Endothelial cell of umbilical vein (primary cell): ENCODE results near the gene C21orf58.

ENCODE experiments used
- FOS ChIP-seq: IDR thresholded peaks from 2 replicates; pipeline ENCODE4 v1.6.1; 2011; ENCODE audit warnings: mild to moderate bottlenecking, low read length, moderate library complexity, borderline replicate concordance; ENCODE audit not compliant: insufficient read depth
- JUN ChIP-seq: IDR thresholded peaks from 2 replicates; pipeline ENCODE4 v1.6.1; 2011; ENCODE audit warnings: borderline replicate concordance, low read depth; ENCODE audit not compliant: insufficient read length, insufficient read depth
- MYC ChIP-seq: IDR thresholded peaks from one replicate; pipeline ENCODE4 v1.6.1; 2011; ENCODE audit warnings: mild to moderate bottlenecking, low read depth, low read length
- POLR2A ChIP-seq: IDR thresholded peaks from 2 replicates; pipeline ENCODE4 v1.6.1; 2012; ENCODE audit warnings: low read depth, mild to moderate bottlenecking, control low read depth, low read length
- POLR2AphosphoS5 ChIP-seq: IDR thresholded peaks from 2 replicates; pipeline ENCODE4 v1.6.1; 2012; ENCODE audit warnings: low read depth, mild to moderate bottlenecking, control low read depth, low read length, moderate library complexity; ENCODE audit not compliant: insufficient read depth
- TF ChIP-seq, protein P1 (sequence below), 2 donors: IDR thresholded peaks; 1 replicate in 1 of 2; 2 replicates in 1 of 2; pipeline ENCODE4 v1.5.1; 2011; ENCODE audit warnings: low read length in 2 of 2, mild to moderate bottlenecking in 2 of 2, moderate library complexity in 2 of 2, control low read depth in 1 of 2, inconsistent platforms in 1 of 2, low read depth in 1 of 2; ENCODE audit not compliant: insufficient read depth in 1 of 2; ENCODE audit errors: extremely low read depth in 1 of 2

DNA sequence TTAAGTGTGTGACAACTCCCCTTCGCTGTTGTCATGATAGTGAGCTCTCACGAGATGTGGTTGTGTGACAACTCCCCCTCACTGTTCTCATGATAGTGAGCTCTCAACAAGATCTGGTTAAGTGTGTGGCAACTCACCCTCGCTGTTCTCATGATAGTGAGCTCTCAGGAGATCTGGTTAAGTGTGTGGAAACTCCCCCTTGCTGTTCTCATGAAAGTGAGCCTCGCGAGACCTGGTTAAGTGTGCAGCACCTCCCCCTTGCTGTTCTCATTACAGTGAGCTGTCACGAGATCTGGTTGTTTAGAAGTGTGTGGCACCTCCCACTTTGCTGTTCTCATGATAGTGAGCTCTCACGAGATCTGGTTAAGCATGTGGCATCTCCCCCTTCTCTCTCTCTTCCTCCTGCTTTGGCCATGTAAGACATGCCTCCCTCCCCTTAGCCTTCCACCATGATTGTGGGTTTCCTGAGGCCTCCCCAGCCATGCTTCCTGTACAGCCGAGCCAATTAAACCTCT, 70.0 kb downstream of the C21orf58 start:
- no peak for TF ChIP-seq POLR2AphosphoS5
- no peak for TF ChIP-seq POLR2A
- TF ChIP-seq, protein P1, sequence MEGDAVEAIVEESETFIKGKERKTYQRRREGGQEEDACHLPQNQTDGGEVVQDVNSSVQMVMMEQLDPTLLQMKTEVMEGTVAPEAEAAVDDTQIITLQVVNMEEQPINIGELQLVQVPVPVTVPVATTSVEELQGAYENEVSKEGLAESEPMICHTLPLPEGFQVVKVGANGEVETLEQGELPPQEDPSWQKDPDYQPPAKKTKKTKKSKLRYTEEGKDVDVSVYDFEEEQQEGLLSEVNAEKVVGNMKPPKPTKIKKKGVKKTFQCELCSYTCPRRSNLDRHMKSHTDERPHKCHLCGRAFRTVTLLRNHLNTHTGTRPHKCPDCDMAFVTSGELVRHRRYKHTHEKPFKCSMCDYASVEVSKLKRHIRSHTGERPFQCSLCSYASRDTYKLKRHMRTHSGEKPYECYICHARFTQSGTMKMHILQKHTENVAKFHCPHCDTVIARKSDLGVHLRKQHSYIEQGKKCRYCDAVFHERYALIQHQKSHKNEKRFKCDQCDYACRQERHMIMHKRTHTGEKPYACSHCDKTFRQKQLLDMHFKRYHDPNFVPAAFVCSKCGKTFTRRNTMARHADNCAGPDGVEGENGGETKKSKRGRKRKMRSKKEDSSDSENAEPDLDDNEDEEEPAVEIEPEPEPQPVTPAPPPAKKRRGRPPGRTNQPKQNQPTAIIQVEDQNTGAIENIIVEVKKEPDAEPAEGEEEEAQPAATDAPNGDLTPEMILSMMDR (IDR thresholded peaks at IDR 0.05; ENCODE audit: extremely low read depth in 1 of 2, insufficient read depth in 1 of 2, low read depth in 1 of 2, low read length in 2 of 2), result no peak
- TF ChIP-seq FOS, result no peak
- TF ChIP-seq MYC, result no peak
- TF ChIP-seq JUN, result no peak
